Pancreas (tissue), 10 donors: Measurements from ENCODE around the gene OSM. TPM values are rescaled to one million over a fixed set of nuclear protein-coding genes. Genes with fewer than 3 reads are reported as not detected.
A peak's percentile ranks its signal among the peaks of the same experiment; 100 is the strongest.

Source experiments
- ATAC-seq, 4 donors: fragments of 200-7000 bp; cut with Tn5 transposase; one replicate each; pipeline versions ENCODE4 v1.8.0 to v1.9.1; 2020; ENCODE audit warnings: mild to moderate bottlenecking in 4 of 4, moderate library complexity in 4 of 4
- DNase-seq, 6 donors: peaks; one replicate each; pipeline ENCODE4 v3.0.0-alpha.2; 2020
- FAIRE-seq: peaks from 2 replicates; lab custom pipeline; 2012; peaks lifted over from hg19 to GRCh38; lab: Jason Lieb, UNC
- H3K27ac ChIP-seq, 4 donors: fragments of 200-600 bp; sonication (generic); 1 replicate in 3 of 4; 2 replicates in 1 of 4; pipeline versions ENCODE4 v1.5.0 to v1.8.0; 2020
- H3K27me3 ChIP-seq, 4 donors: fragments of 200-600 bp; one replicate each; pipeline ENCODE4 v1.8.0; 2021
- H3K36me3 ChIP-seq, 3 donors: fragments of 200-600 bp; sonication (generic) in 1 of 3; one replicate each; pipeline versions ENCODE4 v1.5.0 to v1.8.0; 2020 to 2021
- H3K4me1 ChIP-seq, 3 donors: fragments of 200-600 bp; one replicate each; pipeline ENCODE4 v1.8.0; 2021
- H3K4me3 ChIP-seq, 4 donors: fragments of 200-600 bp; sonication (generic) in 2 of 4; one replicate each; pipeline versions ENCODE4 v1.5.0 to v1.8.0; 2020 to 2021
- H3K9me3 ChIP-seq, 4 donors: fragments of 200-600 bp; one replicate each; pipeline ENCODE4 v1.8.0; 2021
- CTCF ChIP-seq, 4 donors: fragments of 200-600 bp; sonication (generic) in 3 of 4; IDR thresholded peaks; one replicate each; pipeline versions ENCODE4 v1.5.0 to v1.8.0; 2021; ENCODE audit warnings: antibody characterized with exemption in 4 of 4
- WGBS, 2 donors: extraction: QIAGEN DNeasy Blood & Tissue Kit; methylation state at CpG; one replicate each; pipeline ENCODE4 v1.1.7; 2013; 5-methylcytosine and 5-hydroxymethylcytosine counted together
- intact Hi-C, 3 donors: fragments of 100-400 bp; cut with DNase I; formaldehyde crosslinking; loops; one replicate each; pipeline versions ENCODE4 v1.11.1 to v1.14.2; 2022
- polyA plus RNA-seq, 2 donors: library from polyadenylated mRNA; stranded (reverse); fragments of 200-250 nt; gene quantifications; one replicate each; pipeline ENCODE4 v1.2.3, GENCODE V29; 2013
- total RNA-seq, 6 donors: library from RNA; stranded (reverse); fragmentation: NEBNext Ultra II Directional in 4 of 6; extraction: Animal tissue kit (Norgen Biotek cat#: 25700) in 4 of 6; gene quantifications; one replicate each; pipeline versions ENCODE4 v1.2.1 to v1.2.4, GENCODE V29; 2021 to 2023
- donor health status: healthy with polysubstance abuse.
- donor health status: DM: no; HTN: no; CAD: no; lungs with moderate emphysema.
- donor health status: DM: no; HTN: no; CAD: no.
- donor health status: control.
- donor health status: control.
- donor health status: Bipolar disorder and iron deficiency.
- donor health status: DM: yes; HTN: yes; CAD: no.
- donor health status: DM: no; HTN: no; CAD: no.
- donor health status: DM: no; HTN: no; CAD: no.
- donor health status: DM: yes; HTN: yes; CAD: no.

OSM gene
- total and polyA plus RNA-seq, 8 donors: 0.13 to 1.5 (median 0.26) TPM; not detected in 1

GRCh38 chr22:30286813-30287647 lies 20.4 kb upstream of the OSM start:
- Histone ChIP-seq H3K27me3 (no peaks in the 10 kb centered on the region), H3K9me3 (no peaks in the 10 kb centered on the region), H3K36me3 (peaks cover 0 to under 1% (median 0%) of the 10 kb centered on the region in 3 donors), H3K4me1 (peaks cover 10 to 23% (median 22%) of the 10 kb centered on the region in 3 donors), H3K4me3 (no peak overlapping the region), H3K27ac (no peak overlapping the region)
- DNase-seq (peak; percentile 50 to 91 (median 76)), ATAC-seq (peak in 1 of 4 donors; percentile 21), FAIRE-seq (no peak)
- peak; percentile 69 to 85 (median 78) for TF ChIP-seq CTCF (IDR thresholded peaks at IDR 0.05)
- WGBS, 2 donors: 53 to 64% methylated on average over 31 of the region's 31 CpGs
- intact Hi-C loops: loop anchor here in 2 of 3 donors (5.0 kb wide), 2 partner anchors 95 to 100 kb away; partner anchors contain the start of gene RNF215 (in 1 of the 2)

DNA sequence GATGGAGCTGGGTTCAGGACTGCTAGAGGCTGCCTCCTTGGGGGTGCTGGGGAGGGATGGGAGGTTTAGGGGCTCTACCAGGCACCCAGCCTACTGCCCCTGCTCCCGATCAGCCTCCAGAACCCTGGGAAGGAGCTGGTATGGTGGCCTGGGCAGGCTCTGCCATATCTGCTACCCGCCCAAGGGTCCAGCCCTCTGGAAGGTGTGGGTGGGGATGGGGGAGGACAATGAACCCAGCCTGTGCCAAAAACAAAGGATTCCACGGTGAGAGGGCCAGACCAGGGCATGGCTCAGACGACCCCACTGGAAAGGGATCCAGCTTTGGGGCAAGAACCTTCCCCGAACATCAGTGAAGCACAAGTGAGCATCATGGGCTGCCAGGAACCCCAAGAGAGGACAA lies 19.7 kb upstream of the OSM start:
- intact Hi-C loops: loop anchor here in 2 of 3 donors (5.0 kb wide), 2 partner anchors 96 to 101 kb away; partner anchors contain the start of gene RNF215 (in 1 of the 2)
- 73 to 78% methylated on average over 5 of the region's 5 CpGs for WGBS, 2 donors

GRCh38 chr22:30285846-30286200 lies 19.2 kb upstream of the OSM start:
- Histone ChIP-seq H3K4me1 (peaks cover 9 to 14% (median 13%) of the 10 kb centered on the region in 3 donors), H3K9me3 (no peaks in the 10 kb centered on the region), H3K36me3 (no peaks in the 10 kb centered on the region), H3K27me3 (no peaks in the 10 kb centered on the region), H3K4me3 (no peak overlapping the region), H3K27ac (no peak overlapping the region)
- TF ChIP-seq CTCF (IDR thresholded peaks at IDR 0.05): no peak
- ATAC-seq (no peak), DNase-seq (peak in 3 of 6 donors; percentile 25 to 60 (median 52)), FAIRE-seq (no peak)
- intact Hi-C loops: loop anchor here in 2 of 3 donors (5.0 kb wide), 2 partner anchors 96 to 101 kb away; partner anchors contain the start of gene RNF215 (in 1 of the 2)
- 77 to 83% methylated on average over 8 of the region's 8 CpGs for WGBS, 2 donors

More for the DNA sequence above, 19.7 kb upstream of the OSM start:
- no peak overlapping the region for H3K4me3 ChIP-seq
- H3K9me3 ChIP-seq: no peaks in the 10 kb centered on the region
- no peaks in the 10 kb centered on the region for H3K27me3 ChIP-seq
- FAIRE-seq (no peak), ATAC-seq (no peak), DNase-seq (peak in 1 of 6 donors; percentile 59)
- H3K36me3 ChIP-seq: no peaks in the 10 kb centered on the region
- no peak overlapping the region for H3K27ac ChIP-seq
- H3K4me1 ChIP-seq: peaks cover 10 to 20% (median 18%) of the 10 kb centered on the region in 3 donors
- TF ChIP-seq CTCF (IDR thresholded peaks at IDR 0.05): no peak

GRCh38 chr22:30285176-30285845 lies 18.7 kb upstream of the OSM start:
- DNase-seq (peak in 3 of 6 donors; percentile 26 to 74 (median 53)), FAIRE-seq (no peak), ATAC-seq (no peak)
- Histone ChIP-seq H3K36me3 (no peaks in the 10 kb centered on the region), H3K4me3 (no peak overlapping the region), H3K4me1 (peaks cover 4 to 9% (median 8%) of the 10 kb centered on the region in 3 donors), H3K27ac (no peak overlapping the region), H3K9me3 (no peaks in the 10 kb centered on the region), H3K27me3 (no peaks in the 10 kb centered on the region)
- intact Hi-C loops: loop anchor here in 2 of 3 donors (5.0 kb wide), 2 partner anchors 97 to 102 kb away; partner anchors contain the start of gene RNF215 (in 1 of the 2)
- TF ChIP-seq CTCF (IDR thresholded peaks at IDR 0.05): no peak
- 85 to 91% methylated on average over 21 to 27 of the region's 27 CpGs for WGBS, 2 donors
